Mucosa of gallbladder (tissue), 1 donor: ENCODE results near the gene NOTCH1. TPM values are rescaled to one million over a fixed set of nuclear protein-coding genes. Genes with fewer than 3 reads are reported as not detected.

Experiments
- DNase-seq: peaks from one replicate; pipeline ENCODE4 v3.0.0-alpha.2; 2020; ENCODE audit warnings: low spot score
- total RNA-seq: library from RNA; stranded (reverse); gene quantifications from one replicate; pipeline ENCODE4 v1.2.1, GENCODE V29; 2021
- donor health status: DM: no; HTN: no; CAD: no.

NOTCH1 gene
- total RNA-seq, 1 donor from 2014 or later: 51.6 TPM

- DNase-seq: no peak
Measured at GRCh38 chr9:136501686-136502085, 44.2 kb downstream of the NOTCH1 start.

- no peak for DNase-seq
Measured at GRCh38 chr9:136499935-136500910, 45.6 kb downstream of the NOTCH1 start.

- no peak for DNase-seq
Measured at GRCh38 chr9:136499071-136499934, 46.5 kb downstream of the NOTCH1 start.

GRCh38 chr9:136497916-136498695, 47.7 kb downstream of the NOTCH1 start:
- no peak for DNase-seq

- no peak for DNase-seq
Measured at GRCh38 chr9:136496801-136497620, 48.8 kb downstream of the NOTCH1 start.

GRCh38 chr9:136496181-136496580, 49.7 kb downstream of the NOTCH1 start:
- DNase-seq: no peak

- DNase-seq: no peak
Measured at GRCh38 chr9:136495238-136495800, 50.5 kb downstream of the NOTCH1 start.

- no peak for DNase-seq
Measured at GRCh38 chr9:136494531-136495215, 51.2 kb downstream of the NOTCH1 start.

- DNase-seq: no peak
Measured at GRCh38 chr9:136494012-136494411, 51.8 kb downstream of the NOTCH1 start.

- DNase-seq: no peak
Measured at GRCh38 chr9:136493567-136493971, 52.3 kb downstream of the NOTCH1 start.

GRCh38 chr9:136492978-136493522, 52.8 kb downstream of the NOTCH1 start:
- no peak for DNase-seq

- no peak for DNase-seq
Measured at GRCh38 chr9:136489731-136490130, 56.1 kb downstream of the NOTCH1 start.

GRCh38 chr9:136488247-136489214, 57.3 kb downstream of the NOTCH1 start:
- DNase-seq: peak; percentile 67

GRCh38 chr9:136487672-136488071, 58.2 kb downstream of the NOTCH1 start:
- no peak for DNase-seq

GRCh38 chr9:136486823-136487620, 58.8 kb downstream of the NOTCH1 start:
- DNase-seq: no peak

- DNase-seq: no peak
Measured at GRCh38 chr9:136486131-136486530, 59.7 kb downstream of the NOTCH1 start.
